Heart left ventricle (tissue), 13 donors: Measurements from ENCODE around the gene CCDC200.

Source experiments
- POLR2A ChIP-seq, 2 donors: fragments of 450-650 bp; IDR thresholded peaks; one replicate each; pipeline ENCODE4 v1.6.1; 2017; ENCODE audit warnings: antibody characterized with exemption in 2 of 2, mild to moderate bottlenecking in 2 of 2, moderate library complexity in 2 of 2
- TF ChIP-seq, protein P1 (sequence below), 12 donors: fragments of 200-600 bp; sonication (generic) in 4 of 12; IDR thresholded peaks; one replicate each; pipeline versions ENCODE4 v1.5.0 to v1.8.0; 2018 to 2022; ENCODE audit warnings: antibody characterized with exemption in 12 of 12, mild to moderate bottlenecking in 5 of 12
- donor health status: ischemic (EF 13 %, LVEDD 7.1; RV severe dilation, severe dysfunction).
- donor health status: DM: no; HTN: yes; CAD: no.
- donor health status: DM: no; HTN: no; CAD: no.
- donor health status: ischemic (EF 25% LVEDD 6.9; RV normal size, moderate dysfunction).
- donor health status: ischemic (EF 25% LVEDD 5.7; RV mildly dilated, moderate dysfunction).
- donor health status: ischemic (EF 35%, LVEDD 5.7; RV mildly dilated, moderate dysfunction).
- donor health status: nonischemic (EF 11% LVEDD 7.7; RV severe dilation, severe dysfunction).
- donor health status: DM: yes; HTN: yes; CAD: no.
- donor health status: PGD.
- donor health status: ischemic (EF 29% LVEDD 5.4; RV normal size, mild dysfunction).
- donor health status: nonischemic (EF 23%, LVEDD 6.1; RV moderate dilation, normal function).

GRCh38 chr17:43200127-43200526, 28.3 kb downstream of the CCDC200 start:
- TF ChIP-seq, protein P1, sequence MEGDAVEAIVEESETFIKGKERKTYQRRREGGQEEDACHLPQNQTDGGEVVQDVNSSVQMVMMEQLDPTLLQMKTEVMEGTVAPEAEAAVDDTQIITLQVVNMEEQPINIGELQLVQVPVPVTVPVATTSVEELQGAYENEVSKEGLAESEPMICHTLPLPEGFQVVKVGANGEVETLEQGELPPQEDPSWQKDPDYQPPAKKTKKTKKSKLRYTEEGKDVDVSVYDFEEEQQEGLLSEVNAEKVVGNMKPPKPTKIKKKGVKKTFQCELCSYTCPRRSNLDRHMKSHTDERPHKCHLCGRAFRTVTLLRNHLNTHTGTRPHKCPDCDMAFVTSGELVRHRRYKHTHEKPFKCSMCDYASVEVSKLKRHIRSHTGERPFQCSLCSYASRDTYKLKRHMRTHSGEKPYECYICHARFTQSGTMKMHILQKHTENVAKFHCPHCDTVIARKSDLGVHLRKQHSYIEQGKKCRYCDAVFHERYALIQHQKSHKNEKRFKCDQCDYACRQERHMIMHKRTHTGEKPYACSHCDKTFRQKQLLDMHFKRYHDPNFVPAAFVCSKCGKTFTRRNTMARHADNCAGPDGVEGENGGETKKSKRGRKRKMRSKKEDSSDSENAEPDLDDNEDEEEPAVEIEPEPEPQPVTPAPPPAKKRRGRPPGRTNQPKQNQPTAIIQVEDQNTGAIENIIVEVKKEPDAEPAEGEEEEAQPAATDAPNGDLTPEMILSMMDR (IDR thresholded peaks at IDR 0.05), result no peak
- no peak for TF ChIP-seq POLR2A (IDR thresholded peaks at IDR 0.05)
